Large intestine (tissue), 3 donors: ENCODE data around the gene ETV3L. TPM values are rescaled to one million over a fixed set of nuclear protein-coding genes. Genes with fewer than 3 reads are reported as not detected.

Experiments used
- DNase-seq, 2 donors: peaks; one replicate each; pipeline versions ENCODE4 v3.0.0 to v3.0.0-alpha.2; 2013
- H3K27ac ChIP-seq: one replicate; pipeline ENCODE4 v1.5.1; 2013; ENCODE audit warnings: low read length
- H3K27me3 ChIP-seq: 2 replicates; pipeline ENCODE4 v1.6.1; 2013; ENCODE audit warnings: low read length; ENCODE audit not compliant: control insufficient read depth, insufficient read depth
- H3K36me3 ChIP-seq: 2 replicates; pipeline ENCODE4 v1.6.1; 2013; ENCODE audit warnings: low read length; ENCODE audit not compliant: control insufficient read depth, insufficient read depth
- H3K4me1 ChIP-seq: one replicate; pipeline ENCODE4 v1.6.1; 2013; ENCODE audit warnings: low read length; ENCODE audit not compliant: control insufficient read depth, insufficient read depth
- H3K4me3 ChIP-seq: one replicate; pipeline ENCODE4 v1.5.1; 2013; ENCODE audit warnings: low read length
- H3K9me3 ChIP-seq: one replicate; pipeline ENCODE4 v1.6.1; 2013; ENCODE audit warnings: mild to moderate bottlenecking, low read depth, low read length, moderate library complexity; ENCODE audit not compliant: control insufficient read depth
- WGBS: methylation state at CpG from one replicate; pipeline ENCODE4 v1.1.5; 2013; ENCODE audit warnings: low lambda C conversion rate; ENCODE audit not compliant: insufficient coverage; 5-methylcytosine and 5-hydroxymethylcytosine counted together
- polyA plus RNA-seq: library from polyadenylated mRNA; unstranded; fragments of 120-200 nt; gene quantifications from one replicate; pipeline ENCODE4 v1.2.1, GENCODE V29; 2013

ETV3L gene
- polyA plus RNA-seq, 1 donor: not detected

- Histone ChIP-seq H3K4me3 (peak overlapping the region; percentile 98), H3K27ac (peak overlapping the region; percentile 95), H3K9me3 (no peaks in the 10 kb centered on the region), H3K27me3 (no peaks in the 10 kb centered on the region), H3K4me1 (peaks cover 16% of the 10 kb centered on the region), H3K36me3 (peaks cover 19% of the 10 kb centered on the region)
- 0% methylated on average over 1 of the region's 9 CpGs for WGBS
- DNase-seq: peak in 1 of 2 donors; percentile 66
Measured at GRCh38 chr1:157139052-157139715, 39.6 kb upstream of the ETV3L start.

- no peaks in the 10 kb centered on the region for H3K9me3 ChIP-seq
- H3K27ac ChIP-seq: peak within 1 kb of the TSS; percentile 95
- H3K36me3 ChIP-seq: peaks cover 24% of the 10 kb centered on the region
- no peaks in the 10 kb centered on the region for H3K27me3 ChIP-seq
- H3K4me3 ChIP-seq: peak within 1 kb of the TSS; percentile 98
- DNase-seq: peak; percentile 94 to 98
- H3K4me1 ChIP-seq: peaks cover 16% of the 10 kb centered on the region
- 0% methylated on average over 4 of the region's 85 CpGs for WGBS
Measured at GRCh38 chr1:157138220-157139051, 38.8 kb upstream of the ETV3L start, which contains the start of gene ETV3. TSS of gene ETV3 (minus strand) at chr1:157138395. CDS start at chr1:157136352, 2,043 bp downstream.

GRCh38 chr1:157137408-157138219 is 38.0 kb upstream of the ETV3L start:
- peak; percentile 29 to 70 for DNase-seq
- WGBS: no CpG with 5 or more reads among the region's 36 CpGs
- Histone ChIP-seq H3K27ac (peak overlapping the region; percentile 95), H3K27me3 (no peaks in the 10 kb centered on the region), H3K4me1 (peaks cover 16% of the 10 kb centered on the region), H3K9me3 (no peaks in the 10 kb centered on the region), H3K4me3 (peak overlapping the region; percentile 98), H3K36me3 (peaks cover 29% of the 10 kb centered on the region)

GRCh38 chr1:157137046-157137407 is 37.4 kb upstream of the ETV3L start:
- WGBS: 20% methylated on average over 1 of the region's 4 CpGs
- peaks cover 35% of the 10 kb centered on the region for H3K36me3 ChIP-seq
- peak overlapping the region; percentile 98 for H3K4me3 ChIP-seq
- H3K27me3 ChIP-seq: no peaks in the 10 kb centered on the region
- DNase-seq: no peak
- H3K9me3 ChIP-seq: no peaks in the 10 kb centered on the region
- H3K4me1 ChIP-seq: peaks cover 16% of the 10 kb centered on the region
- H3K27ac ChIP-seq: peak overlapping the region; percentile 95

- no peaks in the 10 kb centered on the region for H3K9me3 ChIP-seq
- H3K4me3 ChIP-seq: no peak overlapping the region
- WGBS: 46% methylated on average over 4 of the region's 4 CpGs
- no peaks in the 10 kb centered on the region for H3K27me3 ChIP-seq
- DNase-seq: peak in 1 of 2 donors; percentile 47
- peaks cover 44% of the 10 kb centered on the region for H3K36me3 ChIP-seq
- H3K4me1 ChIP-seq: peaks cover 16% of the 10 kb centered on the region
- no peak overlapping the region for H3K27ac ChIP-seq
Measured at GRCh38 chr1:157136133-157136532, 36.5 kb upstream of the ETV3L start.

- H3K27ac ChIP-seq: no peak overlapping the region
Measured at GRCh38 chr1:157135646-157136045, 36.0 kb upstream of the ETV3L start.

GRCh38 chr1:157135070-157135469 is 35.5 kb upstream of the ETV3L start:
- no peaks in the 10 kb centered on the region for H3K27me3 ChIP-seq
- H3K4me3 ChIP-seq: no peak overlapping the region
- H3K36me3 ChIP-seq: peaks cover 50% of the 10 kb centered on the region
- peaks cover 16% of the 10 kb centered on the region for H3K4me1 ChIP-seq
- no CpG with 5 or more reads among the region's 2 CpGs for WGBS
- no peaks in the 10 kb centered on the region for H3K9me3 ChIP-seq
- DNase-seq: no peak
- H3K27ac ChIP-seq: no peak overlapping the region

More at GRCh38 chr1:157135646-157136045, 36.0 kb upstream of the ETV3L start:
- Histone ChIP-seq H3K36me3 (peaks cover 44% of the 10 kb centered on the region), H3K9me3 (no peaks in the 10 kb centered on the region), H3K4me1 (peaks cover 16% of the 10 kb centered on the region), H3K4me3 (no peak overlapping the region), H3K27me3 (no peaks in the 10 kb centered on the region)
- DNase-seq: no peak
- WGBS: no CpG with 5 or more reads among the region's 1 CpG

- Histone ChIP-seq H3K4me1 (peaks cover 16% of the 10 kb centered on the region), H3K27ac (no peak overlapping the region)
Measured at GRCh38 chr1:157134442-157134841, 34.8 kb upstream of the ETV3L start.

GRCh38 chr1:157133426-157133825 is 33.8 kb upstream of the ETV3L start:
- DNase-seq: no peak
- peaks cover 55% of the 10 kb centered on the region for H3K36me3 ChIP-seq
- no peaks in the 10 kb centered on the region for H3K27me3 ChIP-seq
- H3K27ac ChIP-seq: no peak overlapping the region
- peaks cover 16% of the 10 kb centered on the region for H3K4me1 ChIP-seq
- H3K4me3 ChIP-seq: no peak overlapping the region
- H3K9me3 ChIP-seq: no peaks in the 10 kb centered on the region
- WGBS: 100% methylated on average over 1 of the region's 2 CpGs

More at GRCh38 chr1:157134442-157134841, 34.8 kb upstream of the ETV3L start:
- Histone ChIP-seq H3K36me3 (peaks cover 53% of the 10 kb centered on the region), H3K9me3 (no peaks in the 10 kb centered on the region), H3K27me3 (no peaks in the 10 kb centered on the region), H3K4me3 (no peak overlapping the region)
- no peak for DNase-seq
- WGBS: 100% methylated on average over 4 of the region's 4 CpGs

- Histone ChIP-seq H3K4me1 (peaks cover 16% of the 10 kb centered on the region), H3K27me3 (no peaks in the 10 kb centered on the region), H3K27ac (no peak overlapping the region), H3K9me3 (no peaks in the 10 kb centered on the region), H3K4me3 (no peak overlapping the region), H3K36me3 (peaks cover 63% of the 10 kb centered on the region)
- DNase-seq: no peak
- 80% methylated on average over 1 of the region's 2 CpGs for WGBS
Measured at GRCh38 chr1:157132616-157133167, 33.1 kb upstream of the ETV3L start.
